ENCODE results near the gene CABP7. TPM values are rescaled to one million over a fixed set of nuclear protein-coding genes. Genes with fewer than 3 reads are reported as not detected.

CABP7 gene
- total and polyA plus RNA-seq, 2 of the 8 experiments (the other 6 are each of a cell fraction or from before 2014, with no cell fraction given), result 0.20 to 0.36 TPM

GRCh38 chr22:29679316-29679715 is 40.5 kb upstream of the CABP7 start (continued):
- TF ChIP-seq POLR2A (IDR thresholded peaks at IDR 0.05; ENCODE audit: control extremely low read depth in 1 of 2, low read depth in 2 of 2, low read length in 2 of 2), result no peak
- no peak for TF ChIP-seq BCL11A (IDR thresholded peaks at IDR 0.05; ENCODE audit: low read depth in 2 of 2, low read length in 2 of 2)
- TF ChIP-seq TAF7 (optimal IDR thresholded peaks at IDR 0.05; ENCODE audit: borderline replicate concordance, low read depth, low read length), result no peak
- TF ChIP-seq JUND (IDR thresholded peaks at IDR 0.05; ENCODE audit: low read length), result no peak
- no peak for TF ChIP-seq ZNF274 (IDR thresholded peaks at IDR 0.05; ENCODE audit: borderline replicate concordance, extremely low read depth, low read length)
- TF ChIP-seq SP1 (IDR thresholded peaks at IDR 0.05; ENCODE audit: low read depth, low read length), result no peak
- TF ChIP-seq CTBP2 (IDR thresholded peaks at IDR 0.05; ENCODE audit: borderline replicate concordance, insufficient read depth, insufficient read length, low read length), result no peak

Data from H1 (cell line).